ENCODE measurements around the gene DCP1B. TPM values are rescaled to one million over a fixed set of nuclear protein-coding genes. Genes with fewer than 3 reads are reported as not detected.

Gene DCP1B
- total RNA-seq, 3 donors from 2014 or later (not counting 1 experiment from before 2014, with no cell fraction given): 4.7 to 8.5 (median 7.5) TPM

DNA sequence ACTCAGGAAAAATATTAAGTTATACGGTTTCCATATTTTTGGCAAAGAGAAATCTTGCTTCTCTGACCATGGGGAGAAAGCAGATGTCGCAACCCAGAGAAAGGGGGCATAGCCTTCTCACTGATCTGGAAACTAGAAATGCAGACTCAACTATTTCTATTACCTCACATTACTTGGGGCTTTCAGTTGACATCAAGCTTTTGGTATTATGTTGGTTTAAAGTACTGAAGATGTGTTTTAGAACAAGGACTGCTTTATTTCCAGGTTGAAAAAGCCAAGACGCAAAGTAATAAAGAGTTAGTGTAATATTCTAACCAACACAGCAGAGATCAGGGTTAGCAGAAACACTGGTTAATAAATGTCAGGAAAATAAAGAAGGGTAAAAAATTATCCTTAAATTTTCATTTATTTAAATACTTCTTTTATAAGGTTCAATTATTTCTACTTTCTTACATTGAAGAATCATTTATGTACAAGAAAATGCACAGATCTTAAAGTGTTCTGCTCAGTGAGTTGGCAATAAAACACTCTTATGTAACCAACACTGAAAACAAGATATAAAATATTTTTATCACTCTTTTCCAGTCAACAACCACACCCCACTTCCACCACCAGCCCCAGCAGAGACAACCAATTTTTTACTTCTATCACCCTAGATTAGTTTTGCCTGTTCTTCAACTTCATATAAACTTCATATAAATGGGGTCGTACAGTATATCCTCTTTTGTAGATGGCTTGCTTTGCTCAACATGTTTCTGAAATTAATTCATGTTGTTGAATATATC, 26.0 kb downstream of the DCP1B start:
- no peaks in the 10 kb centered on the region for H3K36me3 Mint-ChIP-seq
- TF ChIP-seq, protein P1, sequence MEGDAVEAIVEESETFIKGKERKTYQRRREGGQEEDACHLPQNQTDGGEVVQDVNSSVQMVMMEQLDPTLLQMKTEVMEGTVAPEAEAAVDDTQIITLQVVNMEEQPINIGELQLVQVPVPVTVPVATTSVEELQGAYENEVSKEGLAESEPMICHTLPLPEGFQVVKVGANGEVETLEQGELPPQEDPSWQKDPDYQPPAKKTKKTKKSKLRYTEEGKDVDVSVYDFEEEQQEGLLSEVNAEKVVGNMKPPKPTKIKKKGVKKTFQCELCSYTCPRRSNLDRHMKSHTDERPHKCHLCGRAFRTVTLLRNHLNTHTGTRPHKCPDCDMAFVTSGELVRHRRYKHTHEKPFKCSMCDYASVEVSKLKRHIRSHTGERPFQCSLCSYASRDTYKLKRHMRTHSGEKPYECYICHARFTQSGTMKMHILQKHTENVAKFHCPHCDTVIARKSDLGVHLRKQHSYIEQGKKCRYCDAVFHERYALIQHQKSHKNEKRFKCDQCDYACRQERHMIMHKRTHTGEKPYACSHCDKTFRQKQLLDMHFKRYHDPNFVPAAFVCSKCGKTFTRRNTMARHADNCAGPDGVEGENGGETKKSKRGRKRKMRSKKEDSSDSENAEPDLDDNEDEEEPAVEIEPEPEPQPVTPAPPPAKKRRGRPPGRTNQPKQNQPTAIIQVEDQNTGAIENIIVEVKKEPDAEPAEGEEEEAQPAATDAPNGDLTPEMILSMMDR (IDR thresholded peaks at IDR 0.05): no peak
- no peaks in the 10 kb centered on the region for H3K4me1 Mint-ChIP-seq
- intact Hi-C loops (cut with micrococcal nuclease): no loop called here
- DNase-seq: no peak
- no peak overlapping the region for H3K4me3 Mint-ChIP-seq
- 93% methylated on average over 2 of the region's 4 CpGs for WGBS (ENCODE audit: insufficient coverage)
- no peaks in the 10 kb centered on the region for H3K9me3 Mint-ChIP-seq
- Histone ChIP-seq H3K4me3 (ENCODE audit: low read length) (no peak overlapping the region), H3K9me3 (ENCODE audit: control insufficient read depth, insufficient read depth, low read length) (no peaks in the 10 kb centered on the region), H3K4me1 (ENCODE audit: control insufficient read depth, insufficient read depth, low read length) (no peaks in the 10 kb centered on the region), H3K27ac (ENCODE audit: low read length) (no peak overlapping the region), H3K27me3 (ENCODE audit: control insufficient read depth, insufficient read depth, low read length) (no peaks in the 10 kb centered on the region), H3K36me3 (ENCODE audit: control insufficient read depth, insufficient read depth, low read length) (no peaks in the 10 kb centered on the region)
- no peaks in the 10 kb centered on the region for H3K27me3 Mint-ChIP-seq (ENCODE audit: low read depth in 2 of 2)
- ATAC-seq: no peak
- H3K27ac Mint-ChIP-seq: no peak overlapping the region

DNA sequence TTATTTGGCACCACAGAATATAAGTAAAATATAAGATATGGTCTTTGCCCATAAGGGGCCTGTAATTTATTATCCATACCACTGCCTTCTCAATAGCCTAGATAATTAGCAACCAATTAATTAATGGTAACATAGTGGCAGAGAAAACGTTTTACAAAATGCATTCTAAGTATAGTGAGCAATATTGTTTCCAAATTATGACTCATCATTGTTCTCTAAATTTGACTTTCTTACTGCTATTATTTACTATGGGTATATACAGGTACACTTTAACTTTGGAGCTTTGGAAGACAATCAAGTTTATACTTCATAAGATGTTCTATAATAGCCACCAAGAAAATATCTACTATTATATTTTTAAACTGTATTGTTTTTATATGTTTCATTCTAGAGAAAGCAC, 26.7 kb downstream of the DCP1B start:
- H3K4me3 Mint-ChIP-seq: no peak overlapping the region
- H3K36me3 Mint-ChIP-seq: no peaks in the 10 kb centered on the region
- H3K4me1 ChIP-seq (ENCODE audit: control insufficient read depth, insufficient read depth, low read length): no peaks in the 10 kb centered on the region
- no peaks in the 10 kb centered on the region for H3K36me3 ChIP-seq (ENCODE audit: control insufficient read depth, insufficient read depth, low read length)
- no peaks in the 10 kb centered on the region for H3K4me1 Mint-ChIP-seq
- H3K9me3 Mint-ChIP-seq: no peaks in the 10 kb centered on the region
- H3K27me3 ChIP-seq (ENCODE audit: control insufficient read depth, insufficient read depth, low read length): no peaks in the 10 kb centered on the region
- no peaks in the 10 kb centered on the region for H3K27me3 Mint-ChIP-seq (ENCODE audit: low read depth in 2 of 2)
- TF ChIP-seq, protein P1 (IDR thresholded peaks at IDR 0.05): no peak
- no peak overlapping the region for H3K27ac Mint-ChIP-seq
- DNase-seq (no peak), ATAC-seq (no peak)
- intact Hi-C loops (cut with micrococcal nuclease): no loop called here
- no peak overlapping the region for H3K4me3 ChIP-seq (ENCODE audit: low read length)
- no peak overlapping the region for H3K27ac ChIP-seq (ENCODE audit: low read length)
- no CpG with 5 or more reads among the region's 1 CpG for WGBS (ENCODE audit: insufficient coverage)
- no peaks in the 10 kb centered on the region for H3K9me3 ChIP-seq (ENCODE audit: control insufficient read depth, insufficient read depth, low read length)

DNA sequence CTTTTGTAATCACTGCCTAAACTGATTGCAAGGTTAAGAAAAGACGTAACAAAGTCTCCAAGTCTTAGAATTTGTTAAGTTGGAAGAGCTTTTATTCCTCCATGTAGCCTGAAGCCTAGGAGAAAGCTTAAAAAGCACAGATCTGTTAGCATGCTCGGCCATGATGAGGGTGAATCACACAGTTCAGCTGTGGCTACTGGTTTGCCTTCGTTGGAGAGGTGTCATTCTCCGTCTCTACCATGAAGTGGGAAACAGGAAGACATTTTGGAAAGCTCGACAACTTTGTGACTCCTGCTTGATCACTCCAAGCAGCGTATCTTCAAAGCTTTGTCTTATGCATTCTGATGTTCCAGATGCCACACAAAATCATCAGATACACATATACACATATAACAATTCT, 27.1 kb downstream of the DCP1B start:
- Mint-ChIP-seq H3K4me1 (no peaks in the 10 kb centered on the region), H3K36me3 (no peaks in the 10 kb centered on the region), H3K9me3 (no peaks in the 10 kb centered on the region), H3K27me3 (ENCODE audit: low read depth in 2 of 2) (no peaks in the 10 kb centered on the region), H3K4me3 (no peak overlapping the region), H3K27ac (no peak overlapping the region)
- no peak for DNase-seq
- ATAC-seq: no peak
- Histone ChIP-seq H3K27me3 (ENCODE audit: control insufficient read depth, insufficient read depth, low read length) (no peaks in the 10 kb centered on the region), H3K27ac (ENCODE audit: low read length) (no peak overlapping the region), H3K4me3 (ENCODE audit: low read length) (no peak overlapping the region), H3K36me3 (ENCODE audit: control insufficient read depth, insufficient read depth, low read length) (no peaks in the 10 kb centered on the region), H3K9me3 (ENCODE audit: control insufficient read depth, insufficient read depth, low read length) (no peaks in the 10 kb centered on the region), H3K4me1 (ENCODE audit: control insufficient read depth, insufficient read depth, low read length) (no peaks in the 10 kb centered on the region)
- intact Hi-C loops (cut with micrococcal nuclease): no loop called here
- TF ChIP-seq, protein P1 (IDR thresholded peaks at IDR 0.05): no peak
- WGBS (ENCODE audit: insufficient coverage): 96% methylated on average over 6 of the region's 6 CpGs

DNA sequence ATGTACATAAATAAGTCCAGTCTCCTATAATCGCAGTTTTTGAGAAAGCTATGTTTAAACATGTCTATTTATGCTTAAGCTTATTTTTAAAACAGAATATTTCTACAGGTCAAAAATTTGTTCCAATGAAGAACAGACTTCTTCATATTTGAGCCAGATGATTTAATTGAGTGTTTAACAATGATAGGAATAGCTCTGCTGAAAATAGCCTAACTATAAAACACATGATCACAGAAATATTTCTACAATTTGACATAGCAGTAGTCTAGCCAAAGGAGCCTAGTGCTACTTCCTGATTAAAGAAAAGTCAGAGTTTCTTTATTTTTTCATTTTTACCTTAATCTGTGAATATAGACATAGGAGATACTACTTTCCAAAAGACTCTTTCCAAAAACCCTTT, 29.4 kb downstream of the DCP1B start:
- Histone ChIP-seq H3K4me3 (ENCODE audit: low read length) (no peak overlapping the region), H3K27ac (ENCODE audit: low read length) (no peak overlapping the region), H3K36me3 (ENCODE audit: control insufficient read depth, insufficient read depth, low read length) (no peaks in the 10 kb centered on the region), H3K4me1 (ENCODE audit: control insufficient read depth, insufficient read depth, low read length) (no peaks in the 10 kb centered on the region), H3K27me3 (ENCODE audit: control insufficient read depth, insufficient read depth, low read length) (no peaks in the 10 kb centered on the region), H3K9me3 (ENCODE audit: control insufficient read depth, insufficient read depth, low read length) (no peaks in the 10 kb centered on the region)
- Mint-ChIP-seq H3K27ac (no peak overlapping the region), H3K9me3 (no peaks in the 10 kb centered on the region), H3K4me3 (no peak overlapping the region), H3K27me3 (ENCODE audit: low read depth in 2 of 2) (no peaks in the 10 kb centered on the region), H3K36me3 (no peaks in the 10 kb centered on the region), H3K4me1 (no peaks in the 10 kb centered on the region)
- ATAC-seq: no peak
- intact Hi-C loops (cut with micrococcal nuclease): no loop called here
- no peak for DNase-seq
- no CpG with 5 or more reads among the region's 1 CpG for WGBS (ENCODE audit: insufficient coverage)
- TF ChIP-seq, protein P1 (IDR thresholded peaks at IDR 0.05): no peak

All from natural killer cell (primary cell).